Adrenal gland (tissue), 5 donors: ENCODE data around the gene ORC6.

Experiments
- CTCF ChIP-seq, 6 experiments: fragments of 450-650 bp in 4 of 6; fragments of 200-600 bp in 2 of 6; sonication (generic) in 1 of 6; IDR thresholded peaks; 1 replicate in 5 of 6; 2 replicates in 1 of 6; pipeline versions ENCODE4 v1.5.1 to v1.8.0; 2016 to 2021; ENCODE audit warnings: antibody characterized with exemption in 6 of 6, mild to moderate bottlenecking in 2 of 6, moderate library complexity in 1 of 6
- POLR2A ChIP-seq, 2 donors: fragments of 450-650 bp; IDR thresholded peaks; one replicate each; pipeline ENCODE4 v1.6.1; 2017; ENCODE audit warnings: antibody characterized with exemption in 2 of 2, mild to moderate bottlenecking in 2 of 2, moderate library complexity in 1 of 2
- donor health status: DM: no; HTN: no; CAD: no.

DNA sequence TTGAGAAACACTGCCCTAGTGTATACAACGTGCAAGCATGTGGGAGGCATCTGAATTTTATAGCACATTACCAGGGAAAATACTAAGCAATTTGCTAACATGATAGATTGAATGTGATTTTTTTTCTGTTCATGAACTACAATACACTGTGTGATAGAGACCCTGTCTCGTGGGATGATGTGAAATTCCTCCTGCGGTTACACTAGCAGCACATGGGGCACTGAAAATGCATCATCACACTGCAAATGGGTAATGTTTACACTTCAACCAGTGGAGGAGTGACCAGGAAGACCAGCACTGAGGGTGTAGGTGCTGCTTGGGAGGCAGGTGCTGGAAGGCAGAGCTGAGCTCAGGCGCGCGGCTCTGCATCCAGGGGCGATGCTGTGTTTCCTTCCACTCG, 28.8 kb downstream of the ORC6 start:
- TF ChIP-seq POLR2A (IDR thresholded peaks at IDR 0.05): no peak
- no peak for TF ChIP-seq CTCF (IDR thresholded peaks at IDR 0.05)
